HepG2 (cell line): ENCODE data around the gene MYCBP2. TPM values are rescaled to one million over a fixed set of nuclear protein-coding genes. Genes with fewer than 3 reads are reported as not detected.
A peak's percentile ranks its signal among the peaks of the same experiment; 100 is the strongest.

ENCODE experiments used
- ATAC-seq: fragments of 200-7000 bp; cut with Tn5 transposase; 3 replicates; pipeline ENCODE4 v1.9.1; 2020; ENCODE audit warnings: mild to moderate bottlenecking, moderate library complexity
- BruUV-seq: library from RNA; stranded (reverse); fragments of 400-500 nt; replicated peaks from 2 replicates; lab custom pipeline; 2021; lab: Mats Ljungman, UMichigan
- CTCF ChIA-PET: fragments of 300-600 bp; formaldehyde crosslinking; extraction: SDS; loops from one replicate; lab custom pipeline; 2021; ENCODE audit warnings: low total read pairs, inconsistent platforms, low intra/inter-chr PET ratio; lab: Yijun Ruan, JAX
- POLR2A ChIA-PET: fragments of 350-600 bp; sonication (Branson Sonifier 250); formaldehyde crosslinking; loops from one replicate; lab custom pipeline; 2020; ENCODE audit warnings: antibody characterized with exemption, inconsistent platforms; lab: Yijun Ruan, JAX
- DNase-seq: peaks from one replicate; pipeline ENCODE4 v3.0.0-alpha.2; 2015; ENCODE audit warnings: low spot score
- FAIRE-seq: peaks from 3 replicates; lab custom pipeline; 2011; peaks lifted over from hg19 to GRCh38; lab: Jason Lieb, UNC
- H2AFZ ChIP-seq: one replicate; pipeline ENCODE4 v1.6.1; 2011; ENCODE audit warnings: low read length, inconsistent platforms
- H3K27ac ChIP-seq: fragments of 300-600 bp; 3 replicates; pipeline ENCODE4 v1.8.0; 2011; ENCODE audit warnings: mixed run types, mild to moderate bottlenecking, mixed read lengths, low read length, inconsistent platforms; ENCODE audit not compliant: insufficient read depth; ENCODE audit errors: extremely low read length
- H3K27me3 ChIP-seq, 2 experiments: fragments of 200-600 bp in 1 of 2; 2 replicates in 1 of 2; 3 replicates in 1 of 2; pipeline versions ENCODE4 v1.6.0 to v1.8.0; 2011; ENCODE audit warnings: low read length in 2 of 2, mild to moderate bottlenecking in 2 of 2, moderate library complexity in 2 of 2, inconsistent platforms in 1 of 2; ENCODE audit not compliant: insufficient read depth in 2 of 2, control insufficient read depth in 1 of 2
- H3K36me3 ChIP-seq, 2 experiments: fragments of 200-600 bp in 1 of 2; replicated peaks in 1 of 2; 2 replicates in 1 of 2; 3 replicates in 1 of 2; pipeline versions ENCODE4 v1.5.1 to v1.8.0; 2011; ENCODE audit warnings: low read length in 2 of 2, inconsistent platforms in 1 of 2; ENCODE audit not compliant: insufficient read depth in 2 of 2, control insufficient read depth in 1 of 2
- H3K4me1 ChIP-seq: 2 replicates; pipeline ENCODE4 v1.5.1; 2012; ENCODE audit warnings: low read length, inconsistent platforms; ENCODE audit not compliant: insufficient read depth
- H3K4me2 ChIP-seq: 2 replicates; pipeline ENCODE4 v1.6.0; 2011; ENCODE audit warnings: low read depth, low read length, inconsistent platforms
- H3K4me3 ChIP-seq, 3 experiments: fragments of 200-600 bp in 1 of 3; sonication (generic), shearing (Covaris generic) in 1 of 3; replicated peaks in 1 of 3; 2 replicates each; pipeline ENCODE4 v1.5.1; 2011 to 2016; ENCODE audit warnings: low read length in 3 of 3, inconsistent platforms in 2 of 3, low read depth in 2 of 3, mild to moderate bottlenecking in 2 of 3, control low read depth in 1 of 3, mixed read lengths in 1 of 3; ENCODE audit not compliant: insufficient read depth in 1 of 3
- H3K79me2 ChIP-seq: one replicate; pipeline ENCODE4 v1.6.1; 2011; ENCODE audit warnings: low read length, inconsistent platforms; ENCODE audit not compliant: insufficient read depth
- H3K9ac ChIP-seq: 2 replicates; pipeline ENCODE4 v1.6.0; 2011; ENCODE audit warnings: mild to moderate bottlenecking, low read depth, low read length, inconsistent platforms; ENCODE audit not compliant: insufficient read depth
- H3K9me3 ChIP-seq: 2 replicates; pipeline ENCODE4 v1.5.1; 2012; ENCODE audit warnings: mild to moderate bottlenecking, low read length
- H4K20me1 ChIP-seq: 2 replicates; pipeline ENCODE4 v1.6.0; 2011; ENCODE audit warnings: inconsistent platforms, mild to moderate bottlenecking, low read length, moderate library complexity; ENCODE audit not compliant: insufficient read depth
- GMEB1 ChIP-seq: sonication (generic); formaldehyde crosslinking; IDR thresholded peaks from 2 replicates; pipeline ENCODE4 v1.5.1; 2020; ENCODE audit warnings: missing genetic modification reagents, mild to moderate bottlenecking, borderline replicate concordance
- HOXA3 ChIP-seq: sonication (generic); formaldehyde crosslinking; IDR thresholded peaks from 2 replicates; pipeline ENCODE4 v1.5.0; 2020; ENCODE audit warnings: missing genetic modification reagents
- MLXIP ChIP-seq: sonication (generic); formaldehyde crosslinking; IDR thresholded peaks from 2 replicates; pipeline ENCODE4 v1.9.0; 2021; ENCODE audit warnings: missing genetic modification reagents, borderline replicate concordance
- ZNF407 ChIP-seq: sonication (generic); formaldehyde crosslinking; IDR thresholded peaks from one replicate; pipeline ENCODE4 v1.5.1; 2020; ENCODE audit warnings: mild to moderate bottlenecking, missing genetic modification reagents; ENCODE audit errors: not compliant biosample characterization
- ZNF652 ChIP-seq: IDR thresholded peaks from 2 replicates; pipeline ENCODE4 v1.6.1; 2016; ENCODE audit warnings: low read depth, borderline replicate concordance
- ZNF75D ChIP-seq: sonication (generic); formaldehyde crosslinking; IDR thresholded peaks from 2 replicates; pipeline ENCODE4 v1.8.1; 2023; ENCODE audit warnings: missing genetic modification reagents, mild to moderate bottlenecking, borderline replicate concordance
- WGBS: methylation state at CpG from one replicate; pipeline ENCODE4 v1.1.6; 2017; ENCODE audit warnings: low lambda C conversion rate; 5-methylcytosine and 5-hydroxymethylcytosine counted together
- in situ Hi-C: cut with HindIII; loops from 2 replicates; pipeline ENCODE4 v1.10.0; 2017; ENCODE audit warnings: low pct_unique_long_range_greater_than_20kb; ENCODE audit not compliant: extremely low pct_ligation_motif_present
- intact Hi-C: fragments of 100-400 bp; cut with micrococcal nuclease; formaldehyde crosslinking; loops from one replicate; pipeline ENCODE4 v1.10.0; 2022; ENCODE audit not compliant: unreplicated experiment
- polyA plus RNA-seq, 8 experiments: library from polyadenylated mRNA; depleted of rRNA in 3 of 8; stranded (reverse) in 7 of 8; unstranded in 1 of 8; fragments of >200 nt; fragmentation: Illumina TruSeq in 4 of 8; extraction: Trizol in 4 of 8; gene quantifications; 2 replicates each; pipeline versions ENCODE4 v1.2.1 to v1.2.3, GENCODE V29; 2011 to 2016; ENCODE audit warnings: low read depth in 4 of 8, missing spikeins in 1 of 8, mixed read lengths in 1 of 8; ENCODE audit not compliant: insufficient read depth in 1 of 8
- total RNA-seq, 5 experiments: library from RNA; depleted of rRNA; stranded (reverse); fragments of >200 nt; fragmentation: Illumina TruSeq; extraction: Trizol; gene quantifications; 2 replicates each; pipeline ENCODE4 v1.2.3, GENCODE V29; 2016; ENCODE audit warnings: low read depth in 1 of 5

MYCBP2 gene
- total and polyA plus RNA-seq, 2 of the 13 experiments (the other 11 are each of a cell fraction or from before 2014, with no cell fraction given), result 16.3 to 35.3 TPM

- TF ChIP-seq GMEB1 (CRISPR knock-in tag) (0 out of 2 replicates have a peak, but pooled peaks have one; percentile 9), MLXIP (CRISPR knock-in tag) (no peak)
Observed at GRCh38 chr13:77328819-77329132, 1.9 kb upstream of the MYCBP2 start (continued).

- intact Hi-C loops, result loop anchor here (5.0 to 10.0 kb wide), 2 partner anchors 301 to 372 kb away; partner anchors contain the start of genes FBXL3 and SLAIN1
- TF ChIP-seq ZNF652 (no peak), ZNF407 (CRISPR knock-in tag) (no peak), HOXA3 (CRISPR knock-in tag) (no peak), ZNF75D (CRISPR knock-in tag) (no peak)
Observed at GRCh38 chr13:77325371-77325980, 1.4 kb downstream of the MYCBP2 start.

More at GRCh38 chr13:77325371-77325980, 1.4 kb downstream of the MYCBP2 start:
- H3K9me3 ChIP-seq, result no peaks in the 10 kb centered on the region
- POLR2A ChIA-PET, result no interaction called here
- CTCF ChIA-PET, result no interaction called here
- ATAC-seq (no peak), DNase-seq (no peak), FAIRE-seq (no peak)
- BruUV-seq, result TSS peak; percentile 57
- H3K9ac ChIP-seq, result peak overlapping the region; percentile 77
- H3K4me3 ChIP-seq, result peak overlapping the region; percentile 81 to 91 (median 85)
- H3K4me2 ChIP-seq, result peak overlapping the region; percentile 95
- H3K27ac ChIP-seq, result no peak overlapping the region
- in situ Hi-C loops, result no loop called here
- H3K79me2 ChIP-seq, result peaks cover 55% of the 10 kb centered on the region
- WGBS, result 5% methylated on average over 11 of the region's 11 CpGs
- peaks cover 51% of the 10 kb centered on the region for H3K4me1 ChIP-seq
- H3K36me3 ChIP-seq, result no peaks in the 10 kb centered on the region
- peaks cover 8% of the 10 kb centered on the region for H4K20me1 ChIP-seq
- no peaks in the 10 kb centered on the region; a peak in 1 of 5 replicates for H3K27me3 ChIP-seq
- H2AFZ ChIP-seq, result peak overlapping the region; percentile 7
